HPDE6-E6E7 (cell line): Measurements from ENCODE around the gene SERTAD2.

ENCODE experiments used
- DNase-seq: peaks from one replicate; pipeline ENCODE4 v3.0.0; 2011; ENCODE audit warnings: missing footprints; ENCODE audit errors: extremely low spot score

The SERTAD2 gene

DNA sequence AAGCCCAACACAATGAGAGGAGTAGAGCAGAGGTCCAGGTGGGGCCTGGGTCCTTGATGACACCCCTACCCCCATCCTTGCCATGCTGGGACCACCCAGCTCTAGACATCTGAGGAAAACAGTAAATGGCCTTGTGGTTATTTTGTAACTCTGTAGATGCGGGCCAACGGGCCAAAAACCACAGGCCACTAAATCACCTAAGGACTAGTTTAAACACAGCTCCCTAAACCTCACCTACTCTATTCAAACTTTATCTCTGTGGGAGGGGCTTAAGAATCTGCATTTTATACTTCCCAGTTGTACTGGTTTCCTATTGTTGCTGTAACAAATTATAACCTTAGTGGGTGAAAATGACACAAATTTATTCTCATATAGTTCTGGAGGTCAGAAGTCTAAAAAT lies 19.0 kb upstream of the SERTAD2 start:
- no peak for DNase-seq

DNA sequence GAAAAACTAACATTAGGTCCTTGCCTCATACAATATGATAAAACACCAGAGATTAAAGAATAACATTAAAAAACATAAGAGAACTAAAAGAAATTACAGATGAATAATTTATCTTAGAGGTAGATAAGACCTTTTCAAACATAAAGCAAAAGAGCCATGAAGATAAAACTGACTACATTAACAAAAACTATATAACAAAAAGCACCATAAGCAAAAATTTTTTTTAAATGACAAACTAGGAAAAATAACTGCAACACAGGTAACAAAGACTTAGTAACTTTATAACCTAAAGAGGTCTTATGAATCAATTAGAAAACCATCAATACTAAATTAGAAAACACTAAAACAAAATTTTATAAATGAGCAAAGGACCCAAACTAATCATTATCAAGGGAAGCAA lies 16.3 kb upstream of the SERTAD2 start:
- DNase-seq: no peak

DNA sequence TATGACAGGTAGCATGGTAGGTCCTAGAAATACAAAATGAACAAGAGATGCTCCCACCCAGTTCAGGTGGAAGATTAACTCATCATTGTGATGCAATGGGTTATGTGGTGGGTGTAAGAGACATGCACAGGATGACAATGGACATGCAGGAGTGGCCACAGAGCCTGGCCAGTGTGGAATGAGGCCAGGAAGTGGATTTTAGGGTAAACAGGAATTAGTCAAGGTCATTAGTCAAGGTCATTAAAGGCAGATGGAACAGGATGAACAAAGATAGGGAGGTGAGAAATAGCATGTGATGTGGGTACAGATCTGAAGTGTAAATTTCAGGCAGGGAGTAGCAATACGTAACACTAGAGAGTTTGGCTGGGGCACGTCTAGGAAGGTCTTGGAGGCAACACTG lies 15.6 kb upstream of the SERTAD2 start:
- DNase-seq: no peak

DNA sequence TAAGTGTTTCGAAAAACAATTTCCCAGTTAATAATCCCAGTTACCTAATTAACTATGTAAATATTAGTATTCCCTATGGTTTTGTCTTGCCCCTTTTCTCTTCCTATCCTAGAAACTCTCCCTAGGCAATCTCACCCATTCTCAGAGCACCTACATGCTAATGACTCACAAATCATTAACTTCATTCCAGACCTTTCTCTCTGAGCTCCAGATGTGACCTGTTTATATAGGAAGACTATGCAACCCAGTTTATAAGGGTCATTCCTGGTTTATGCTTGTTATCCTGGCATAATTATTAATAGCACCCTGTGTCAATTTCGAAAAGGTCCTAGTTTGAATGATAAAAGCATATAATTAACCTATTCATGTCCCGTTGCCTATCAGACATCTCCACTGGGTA lies 14.8 kb upstream of the SERTAD2 start:
- no peak for DNase-seq

DNA sequence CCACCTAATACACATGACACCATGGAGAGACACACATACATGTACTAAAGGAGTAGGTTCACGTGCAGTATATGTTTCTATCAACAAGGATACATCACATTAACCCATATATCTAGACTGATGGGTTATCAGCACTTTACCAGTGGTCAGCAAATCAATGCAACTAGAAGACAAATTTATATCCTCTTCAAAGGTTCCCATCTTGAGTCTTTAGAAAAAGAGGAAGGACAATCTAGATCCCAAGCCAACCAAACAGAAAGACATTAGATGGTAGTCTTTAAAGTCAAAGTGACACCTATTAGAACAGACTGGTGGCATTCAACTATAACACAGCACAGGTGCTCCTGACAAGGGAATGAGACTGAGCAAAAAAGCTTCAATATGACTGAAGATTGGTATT lies 13.8 kb upstream of the SERTAD2 start:
- DNase-seq: no peak

DNA sequence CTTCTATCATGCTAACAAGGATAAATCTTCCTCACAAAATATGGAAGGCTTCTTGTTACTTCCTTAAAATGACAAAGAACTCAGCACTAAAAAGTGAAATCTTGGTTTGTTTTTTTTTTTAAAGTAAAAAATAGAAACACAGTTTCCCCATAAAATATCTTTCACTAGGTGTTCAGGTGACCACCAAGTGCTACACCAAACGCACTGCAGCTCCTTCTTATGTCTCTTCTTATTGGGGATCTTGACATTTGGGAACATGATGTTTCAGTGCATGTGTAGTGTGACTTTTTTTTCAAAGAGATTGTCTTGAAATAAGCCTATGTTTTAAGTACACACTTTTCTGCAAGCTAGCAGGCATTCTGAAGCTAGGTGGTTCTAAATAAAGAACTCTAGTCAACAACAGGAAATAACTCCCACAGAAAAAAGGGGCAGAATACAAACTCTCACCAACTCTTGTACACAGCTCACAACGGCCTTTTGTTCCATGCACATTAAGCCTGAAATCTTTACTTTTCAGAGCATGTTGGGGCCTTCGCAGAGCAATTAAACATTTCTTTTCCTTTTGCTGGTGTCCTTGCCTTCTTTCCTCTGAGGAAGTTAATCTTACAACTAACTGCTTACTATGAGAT lies 13.2 kb upstream of the SERTAD2 start:
- no peak for DNase-seq

DNA sequence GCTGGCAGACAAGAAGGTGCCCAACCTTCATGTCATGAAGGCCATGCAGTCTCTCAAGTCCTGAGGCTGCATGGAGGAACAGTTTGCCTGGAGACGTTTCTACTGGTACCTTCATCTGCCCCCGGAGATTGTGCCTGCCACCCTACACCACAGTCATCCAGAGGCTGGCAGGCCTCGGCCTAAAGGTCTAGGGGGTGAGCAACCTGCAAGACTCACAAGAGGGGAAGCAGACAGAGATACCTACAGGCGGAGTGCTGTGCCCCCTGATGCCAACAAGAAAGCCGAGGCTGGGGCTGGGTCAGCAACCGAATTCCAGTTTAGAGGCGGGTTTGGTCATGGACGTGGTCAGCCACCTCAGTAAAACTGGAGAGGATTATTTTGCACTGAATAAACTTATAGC lies 12.0 kb upstream of the SERTAD2 start:
- no peak for DNase-seq

DNA sequence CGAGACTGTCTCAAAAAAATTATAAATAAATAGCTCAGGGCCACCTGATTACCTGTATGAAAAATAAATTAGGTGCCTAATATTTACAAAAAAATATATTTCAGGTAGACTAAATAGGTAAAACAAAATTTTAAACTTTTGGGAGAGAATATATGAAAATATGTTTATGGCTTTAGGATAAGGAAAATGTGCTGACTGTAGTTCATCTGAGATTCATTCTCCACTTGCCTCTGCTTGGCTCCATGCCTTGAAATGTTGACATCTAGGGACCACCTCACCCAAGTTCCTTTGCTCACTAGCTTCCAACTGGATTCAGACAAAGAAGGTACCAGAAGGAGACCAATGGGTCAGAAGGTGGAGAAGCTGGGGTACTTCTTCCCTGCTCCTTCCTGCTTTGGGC lies 9.7 kb upstream of the SERTAD2 start:
- DNase-seq: no peak

DNA sequence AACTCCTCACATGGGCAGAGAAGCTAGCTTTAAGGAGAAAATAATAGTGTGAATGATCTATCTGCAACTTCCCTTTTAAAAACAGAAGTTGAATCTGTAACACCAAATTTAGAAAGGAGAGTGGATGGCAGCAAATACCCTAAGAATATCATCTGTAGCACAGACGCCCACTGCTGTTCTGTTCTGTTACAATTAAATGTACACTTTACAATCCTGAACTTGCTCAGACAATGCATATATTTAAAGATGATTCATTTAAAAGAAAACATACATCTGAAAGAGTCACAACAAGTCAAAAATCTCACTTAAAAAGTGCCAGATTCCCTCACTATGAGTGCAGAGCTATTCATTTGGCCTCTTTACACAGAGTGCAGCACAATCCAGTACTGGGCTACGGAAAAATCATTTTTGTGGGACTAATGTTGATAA lies 8.0 kb upstream of the SERTAD2 start:
- no peak for DNase-seq

DNA sequence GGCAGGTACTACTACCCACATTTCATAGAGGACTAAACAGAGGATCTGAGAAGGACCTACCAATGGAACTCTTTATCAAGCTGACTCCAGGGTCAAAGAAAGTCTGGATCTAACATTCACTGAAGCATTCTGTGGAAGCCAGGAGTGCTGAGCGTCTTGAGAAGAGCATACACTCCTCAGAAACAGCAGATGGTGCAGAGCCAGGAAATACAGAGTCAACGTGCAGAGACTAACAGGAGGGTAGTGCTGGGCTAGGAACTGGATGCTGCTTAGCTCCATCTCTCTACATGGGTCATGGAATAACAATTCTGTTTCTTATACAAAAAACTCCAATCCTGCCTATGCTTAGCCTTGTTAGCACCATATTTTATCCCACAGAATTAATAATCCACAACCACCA lies 5.5 kb upstream of the SERTAD2 start:
- no peak for DNase-seq

DNA sequence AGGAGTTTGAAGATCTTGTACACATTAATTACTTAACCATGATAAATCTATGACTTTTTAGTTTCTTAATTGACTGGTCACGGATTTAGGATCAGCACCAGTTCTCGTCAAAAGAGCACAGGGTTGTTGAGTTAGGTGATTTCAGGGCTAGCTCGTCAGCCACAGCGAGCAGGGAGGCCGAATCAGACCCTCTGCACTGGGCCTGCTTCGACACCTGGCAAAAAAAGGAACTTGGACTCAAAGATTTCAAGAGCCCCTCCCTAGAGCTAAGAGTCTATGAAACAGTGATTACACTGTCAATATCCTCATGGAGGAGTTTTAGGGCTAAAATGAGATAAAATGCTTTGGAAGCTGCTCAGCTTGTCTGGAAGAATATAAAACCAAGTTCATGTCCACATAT lies 4.6 kb upstream of the SERTAD2 start:
- DNase-seq: no peak

DNA sequence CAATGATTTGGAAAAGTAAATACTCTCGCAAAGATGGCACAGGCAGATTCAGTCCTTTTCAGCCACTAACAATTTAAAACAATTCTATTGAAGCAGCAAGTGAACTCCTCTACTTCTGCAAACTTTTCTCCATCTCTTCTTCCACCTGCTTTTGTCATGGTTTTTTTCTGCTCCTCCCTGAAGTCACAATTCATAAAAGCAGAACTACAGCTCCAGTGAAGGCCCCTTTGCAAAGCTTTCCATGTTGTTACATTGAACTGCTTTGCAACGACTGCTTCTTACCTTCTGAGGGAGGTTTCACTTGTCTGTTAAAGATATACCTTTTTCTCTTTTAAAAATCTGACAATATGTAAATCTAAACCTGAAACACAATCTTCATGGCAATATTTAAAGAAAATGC lies 3.7 kb upstream of the SERTAD2 start:
- DNase-seq: no peak

DNA sequence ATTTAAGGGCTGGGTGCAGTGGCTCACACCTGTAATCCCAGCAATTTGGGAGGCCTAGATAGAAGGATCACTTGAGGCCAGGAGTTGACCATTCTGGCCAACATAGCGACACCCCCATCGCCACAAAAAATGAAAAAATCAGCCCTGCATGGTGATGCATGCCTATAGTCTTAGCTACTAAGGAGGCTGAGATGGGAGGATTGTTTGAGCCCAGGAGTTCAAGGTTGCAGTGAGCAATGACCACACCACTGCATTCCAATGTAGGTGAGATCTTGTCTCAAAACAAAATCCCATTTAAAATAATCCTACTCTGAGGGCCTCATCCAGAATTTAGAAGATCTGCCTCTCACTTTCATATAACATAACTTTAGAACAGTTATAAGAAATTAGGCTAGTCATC lies 2.7 kb upstream of the SERTAD2 start:
- no peak for DNase-seq

DNA sequence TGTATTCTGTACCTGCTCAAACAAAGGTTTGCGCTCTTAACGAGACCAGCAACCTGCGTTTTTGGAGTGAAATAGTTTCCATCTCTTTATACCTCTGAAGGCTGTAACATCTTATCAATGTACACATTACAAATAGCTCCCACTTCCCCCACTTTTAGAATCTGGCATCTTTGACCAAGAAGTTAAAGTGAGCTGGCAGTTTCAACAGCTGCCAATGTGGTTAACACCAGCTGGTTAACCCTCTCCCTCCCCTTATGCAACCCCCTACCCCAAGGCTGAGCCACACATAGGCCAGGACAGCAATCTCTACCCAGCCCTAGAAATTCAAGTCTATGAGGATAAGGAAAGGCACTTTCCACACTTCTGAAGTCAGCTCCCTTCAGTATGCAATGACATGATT lies 2.2 kb upstream of the SERTAD2 start:
- DNase-seq: no peak

DNA sequence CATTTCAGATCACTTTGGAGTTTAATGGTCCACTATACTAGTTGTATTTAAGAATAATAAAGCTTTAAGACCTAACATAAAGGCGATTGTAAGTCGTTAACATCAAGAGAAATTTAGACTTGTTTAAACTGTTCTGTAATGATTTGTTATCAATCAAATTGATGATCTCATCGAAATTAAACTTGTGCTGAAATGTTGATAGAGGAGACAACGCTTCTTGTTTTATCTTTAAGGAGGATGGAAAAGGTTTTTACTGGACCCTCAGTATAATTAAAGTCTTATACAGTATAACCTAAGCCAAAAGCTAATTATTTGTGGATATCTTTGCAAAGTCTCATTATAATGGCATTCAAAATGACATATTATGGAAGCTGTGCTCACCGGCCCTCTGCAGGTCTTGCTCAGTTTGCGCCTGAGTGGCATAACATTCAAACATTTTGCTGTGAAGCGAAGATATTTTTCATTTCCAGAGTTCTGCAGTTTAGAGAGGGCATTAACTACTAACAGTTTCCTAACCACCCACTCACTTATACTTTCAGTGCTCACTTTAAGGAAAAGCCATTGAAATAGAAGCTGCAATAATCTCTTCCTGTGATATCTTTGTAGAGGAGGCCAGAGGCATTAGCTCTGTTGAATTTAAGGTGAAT lies 1.4 kb upstream of the SERTAD2 start:
- DNase-seq: no peak

DNA sequence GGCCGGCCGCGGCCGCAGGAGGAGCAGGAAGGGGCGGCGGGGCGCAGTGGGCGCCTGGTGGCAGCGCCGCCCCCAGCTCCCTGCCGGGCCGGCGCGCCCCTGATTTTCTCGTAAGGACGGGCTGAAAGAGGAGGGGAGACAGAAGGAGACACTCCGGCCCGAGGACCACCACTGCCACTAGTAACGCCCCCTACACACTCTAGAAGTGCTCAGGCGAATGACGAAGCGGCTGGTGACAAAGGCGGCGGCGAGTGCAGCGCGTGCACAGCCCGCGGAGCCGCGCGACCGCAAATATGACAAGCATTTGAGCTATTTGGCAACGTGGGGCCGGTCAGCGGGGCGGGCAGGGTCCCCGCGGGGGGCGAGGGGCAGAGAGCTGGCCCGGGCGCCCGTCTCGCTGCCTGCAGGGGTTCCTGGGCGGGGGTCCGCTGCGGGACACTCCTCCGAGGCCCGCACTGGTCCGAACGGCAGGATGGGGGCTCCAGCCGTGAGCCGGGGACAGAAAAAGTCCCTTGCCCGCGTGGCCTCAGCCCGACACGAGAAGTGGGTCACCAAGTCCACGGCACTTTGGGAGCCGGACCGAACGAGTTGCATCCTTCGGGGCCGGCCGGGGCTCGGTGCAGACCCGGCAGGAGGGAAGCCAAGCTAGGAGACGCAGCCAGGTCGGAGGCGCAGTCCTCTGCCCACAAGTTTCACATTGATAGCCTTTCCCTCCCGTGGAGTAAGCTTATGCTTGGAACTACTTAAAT lies 524 bp upstream of the SERTAD2 start:
- DNase-seq: no peak

DNA sequence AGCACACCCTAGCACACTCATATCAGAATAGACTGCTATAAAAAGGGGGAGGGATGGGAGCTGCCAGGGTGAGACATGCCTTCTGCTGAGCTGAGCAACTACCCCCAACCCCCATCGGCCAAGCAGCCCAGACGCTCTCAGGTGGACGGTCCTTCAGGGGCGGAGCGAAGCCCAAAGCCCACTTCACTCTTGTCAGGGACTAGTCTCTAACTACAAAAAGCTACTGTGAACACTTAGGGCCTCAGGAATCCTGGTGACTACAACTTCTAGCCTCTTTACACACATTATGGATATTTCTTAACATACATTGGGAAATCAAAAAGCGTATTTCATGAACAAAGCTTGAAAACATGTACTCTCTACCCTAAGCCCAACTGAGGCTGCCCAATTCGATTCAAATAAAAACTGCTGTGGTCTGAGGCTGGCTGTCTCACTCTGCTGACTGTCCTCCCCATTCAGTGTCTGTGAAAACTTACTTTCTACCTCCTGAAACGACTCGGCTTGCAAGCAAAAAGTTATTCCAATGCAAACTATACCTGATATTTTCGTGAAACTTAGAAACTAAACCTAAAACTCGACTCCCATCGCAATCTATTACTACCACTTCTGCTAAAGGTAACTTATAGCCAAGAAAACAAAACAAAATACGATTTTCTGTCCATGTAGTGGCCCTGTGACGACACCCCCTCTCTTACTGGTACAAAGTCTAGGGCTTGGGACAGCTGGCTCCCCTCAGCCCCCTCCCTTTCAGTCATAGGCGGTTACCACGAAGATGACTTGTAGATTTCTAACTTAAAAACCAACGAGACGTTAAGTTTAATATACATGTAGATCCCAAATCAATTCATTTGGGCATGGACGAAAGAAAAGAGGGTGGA lies 1.2 kb downstream of the SERTAD2 start:
- no peak for DNase-seq

DNA sequence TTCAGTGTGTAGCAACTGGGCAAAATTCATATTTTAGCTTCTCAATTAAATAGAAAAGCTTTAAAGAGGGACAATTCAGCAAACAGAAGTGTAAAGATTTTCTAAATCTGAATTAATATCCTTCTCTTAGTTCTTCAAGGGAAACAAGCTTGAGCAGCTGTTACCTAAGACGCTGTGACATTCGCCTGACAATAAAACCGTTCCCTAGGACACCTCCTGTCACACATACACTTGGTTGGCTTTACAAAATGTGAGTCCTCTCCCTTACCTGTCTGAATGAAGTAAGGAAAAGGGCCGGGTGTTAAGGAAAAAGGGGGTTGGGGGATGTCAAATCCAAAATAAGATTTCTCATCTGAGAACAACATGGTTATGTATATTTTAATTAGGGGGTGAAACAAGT lies 2.1 kb downstream of the SERTAD2 start:
- DNase-seq: no peak

DNA sequence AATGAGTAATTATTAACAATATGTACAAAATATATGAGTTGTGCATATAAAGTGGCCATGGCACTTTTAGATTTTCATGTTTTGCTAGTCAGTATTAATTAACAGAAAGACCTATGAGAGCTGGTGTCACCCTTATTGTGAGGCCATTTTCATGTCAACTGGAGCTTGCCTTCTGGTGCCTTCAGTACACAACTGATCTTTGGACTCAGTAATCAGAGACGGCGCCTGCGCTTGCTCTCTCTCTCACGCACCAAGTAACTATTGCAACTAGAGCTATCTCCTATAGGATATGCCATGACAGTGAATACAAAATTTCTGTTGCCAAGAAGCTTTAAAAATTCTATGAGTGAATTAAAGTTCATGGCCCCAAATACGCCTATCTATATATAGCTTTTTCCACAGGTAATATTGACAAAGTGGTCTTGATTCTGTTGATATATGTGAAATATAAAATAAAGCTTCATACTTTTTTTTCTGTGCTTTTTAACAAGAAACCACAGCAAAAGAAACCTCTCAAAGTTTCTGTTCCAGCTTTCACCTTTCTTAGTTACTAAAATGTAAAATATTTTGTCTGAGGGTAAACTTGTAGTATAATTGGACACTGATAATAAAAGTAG lies 2.9 kb downstream of the SERTAD2 start:
- no peak for DNase-seq

DNA sequence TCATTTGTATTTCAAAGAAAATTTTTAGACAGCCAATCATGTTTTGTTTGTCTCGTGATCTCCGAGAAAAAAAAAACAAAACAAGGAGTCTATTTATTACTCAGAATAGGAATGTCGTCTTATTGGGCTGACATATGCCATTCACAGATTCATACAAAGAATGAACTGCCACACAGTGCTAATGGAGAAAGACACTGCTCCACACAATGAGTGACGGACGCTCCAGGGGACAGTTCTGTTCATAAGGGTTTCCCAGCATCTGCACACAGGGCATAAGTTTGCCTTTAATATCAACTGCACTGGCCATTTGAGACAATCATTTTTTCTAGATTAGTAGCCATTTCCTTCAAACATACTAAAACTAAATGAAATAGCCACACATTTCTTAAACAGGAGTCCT lies 3.4 kb downstream of the SERTAD2 start:
- DNase-seq: no peak

DNA sequence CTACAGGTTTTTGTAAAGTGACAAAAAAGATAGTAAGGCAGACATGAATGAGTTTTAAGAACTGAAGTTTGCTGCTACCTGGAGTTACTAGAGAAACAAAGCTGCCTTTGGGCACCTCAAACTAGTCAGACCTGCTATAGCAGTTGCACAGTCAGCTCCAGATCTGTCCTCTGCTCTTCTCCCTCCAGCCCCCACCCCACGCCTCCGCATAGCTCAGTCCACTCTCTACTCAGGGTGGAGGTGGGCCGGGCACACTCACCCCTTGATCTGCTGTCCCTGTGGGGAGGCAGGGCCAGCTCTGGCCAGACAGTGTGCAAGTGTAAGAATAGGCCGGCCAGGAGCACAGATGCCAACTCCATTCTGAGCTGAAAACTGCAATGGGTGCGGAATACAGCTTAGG lies 4.1 kb downstream of the SERTAD2 start:
- DNase-seq: no peak

DNA sequence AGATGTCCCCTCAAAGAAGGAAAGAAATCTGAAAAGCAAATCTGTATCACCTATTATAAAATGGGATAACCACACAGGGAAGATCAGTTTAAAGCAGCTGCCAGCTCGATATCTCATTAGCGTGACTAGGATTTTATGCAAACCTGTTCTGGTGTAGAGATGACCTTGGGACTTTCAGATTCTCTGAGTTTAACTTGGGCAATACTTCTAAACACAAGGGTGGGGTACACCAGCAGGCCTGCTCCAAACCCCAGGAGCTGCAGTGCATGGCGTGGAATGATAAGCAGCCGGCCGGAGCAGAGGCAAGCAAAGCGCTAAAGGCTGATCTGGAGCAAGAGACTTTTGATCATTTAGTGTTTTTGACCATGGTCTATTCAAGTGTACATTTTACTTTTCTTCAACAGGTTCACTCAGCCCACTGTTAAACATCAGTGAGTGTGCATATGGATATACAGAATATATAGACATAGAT lies 4.7 kb downstream of the SERTAD2 start:
- DNase-seq: no peak
